Measurements from ENCODE around the gene CCDC120. TPM values are rescaled to one million over a fixed set of nuclear protein-coding genes. Genes with fewer than 3 reads are reported as not detected.
A peak's percentile ranks its signal among the peaks of the same experiment; 100 is the strongest.

Gene CCDC120
- total RNA-seq, 2 donors from 2014 or later, result 3.6 to 5.6 TPM

DNA sequence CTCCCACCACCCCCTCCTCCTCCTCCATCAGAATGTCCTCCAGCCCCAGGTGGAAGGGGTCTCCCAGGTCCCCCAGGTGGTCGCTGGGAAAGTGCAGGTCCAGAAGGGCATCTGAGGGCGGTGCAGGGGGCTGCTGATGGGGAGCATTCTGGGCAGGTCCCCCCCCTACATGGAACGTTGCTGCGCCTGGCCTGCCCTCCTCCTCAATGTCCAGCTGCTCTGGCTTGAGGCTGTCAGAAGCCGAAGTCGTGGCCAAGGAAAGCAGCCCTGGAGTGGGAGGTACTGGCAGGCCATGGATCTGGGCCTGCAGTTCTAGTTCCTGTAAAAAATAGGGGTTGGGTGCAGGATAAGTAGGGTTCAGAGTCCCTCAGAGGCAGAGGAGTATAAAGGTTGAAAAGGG is 28.5 kb upstream of the CCDC120 start:
- Histone ChIP-seq H3K27me3 (replicated peaks; ENCODE audit: insufficient read depth) (no peaks in the 10 kb centered on the region), H3K9me3 (no peaks in the 10 kb centered on the region), H3K4me3 (no peak overlapping the region), H3K27ac (no peak overlapping the region), H3K4me1 (ENCODE audit: control insufficient read depth in 1 of 2, low read depth in 2 of 2) (no peaks in the 10 kb centered on the region), H3K36me3 (peaks cover 24% of the 10 kb centered on the region)
- ATAC-seq (ENCODE audit: insufficient number of reproducible peaks, low FRiP score, low read depth), result no peak
- TF ChIP-seq, protein P1, sequence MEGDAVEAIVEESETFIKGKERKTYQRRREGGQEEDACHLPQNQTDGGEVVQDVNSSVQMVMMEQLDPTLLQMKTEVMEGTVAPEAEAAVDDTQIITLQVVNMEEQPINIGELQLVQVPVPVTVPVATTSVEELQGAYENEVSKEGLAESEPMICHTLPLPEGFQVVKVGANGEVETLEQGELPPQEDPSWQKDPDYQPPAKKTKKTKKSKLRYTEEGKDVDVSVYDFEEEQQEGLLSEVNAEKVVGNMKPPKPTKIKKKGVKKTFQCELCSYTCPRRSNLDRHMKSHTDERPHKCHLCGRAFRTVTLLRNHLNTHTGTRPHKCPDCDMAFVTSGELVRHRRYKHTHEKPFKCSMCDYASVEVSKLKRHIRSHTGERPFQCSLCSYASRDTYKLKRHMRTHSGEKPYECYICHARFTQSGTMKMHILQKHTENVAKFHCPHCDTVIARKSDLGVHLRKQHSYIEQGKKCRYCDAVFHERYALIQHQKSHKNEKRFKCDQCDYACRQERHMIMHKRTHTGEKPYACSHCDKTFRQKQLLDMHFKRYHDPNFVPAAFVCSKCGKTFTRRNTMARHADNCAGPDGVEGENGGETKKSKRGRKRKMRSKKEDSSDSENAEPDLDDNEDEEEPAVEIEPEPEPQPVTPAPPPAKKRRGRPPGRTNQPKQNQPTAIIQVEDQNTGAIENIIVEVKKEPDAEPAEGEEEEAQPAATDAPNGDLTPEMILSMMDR (IDR thresholded peaks at IDR 0.05), result no peak
- DNase-seq (ENCODE audit: low spot score), result no peak

DNA sequence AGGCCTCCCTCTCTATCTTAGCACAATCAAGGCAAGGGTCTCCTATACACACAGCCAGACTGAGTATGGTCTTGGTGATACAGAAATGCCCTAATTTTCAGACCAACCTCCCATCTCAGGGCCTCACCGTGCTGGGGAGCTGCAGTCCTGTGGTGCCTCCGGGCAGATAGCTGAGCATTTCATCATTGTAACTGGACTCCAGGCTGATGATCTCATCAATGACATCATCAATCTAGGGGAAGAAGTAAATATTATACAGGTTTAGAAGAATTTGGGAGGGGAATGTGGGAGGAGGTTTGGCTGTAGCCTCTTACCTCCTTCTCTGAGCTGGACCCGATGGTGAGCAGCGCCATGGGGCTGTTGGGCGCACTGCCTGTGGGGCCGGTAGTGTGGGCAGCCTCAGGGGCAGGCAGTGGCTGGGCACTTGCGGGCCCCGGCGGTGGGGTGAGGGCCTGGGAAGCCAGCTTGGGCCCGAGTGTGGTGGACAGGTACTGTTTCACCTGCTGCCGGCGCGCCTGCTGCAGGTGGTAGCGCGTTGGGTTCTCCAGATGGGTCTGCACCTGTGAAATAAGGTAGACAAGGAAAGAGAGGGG is 20.8 kb upstream of the CCDC120 start:
- Histone ChIP-seq H3K27me3 (replicated peaks; ENCODE audit: insufficient read depth) (no peaks in the 10 kb centered on the region), H3K9me3 (no peaks in the 10 kb centered on the region), H3K36me3 (peaks cover 36% of the 10 kb centered on the region), H3K27ac (no peak overlapping the region), H3K4me3 (no peak overlapping the region), H3K4me1 (ENCODE audit: control insufficient read depth in 1 of 2, low read depth in 2 of 2) (peaks cover 6 to 19% of the 10 kb centered on the region in 2 donors)
- TF ChIP-seq, protein P1 (IDR thresholded peaks at IDR 0.05), result no peak
- ATAC-seq (ENCODE audit: insufficient number of reproducible peaks, low FRiP score, low read depth) (no peak), DNase-seq (ENCODE audit: low spot score) (no peak)

DNA sequence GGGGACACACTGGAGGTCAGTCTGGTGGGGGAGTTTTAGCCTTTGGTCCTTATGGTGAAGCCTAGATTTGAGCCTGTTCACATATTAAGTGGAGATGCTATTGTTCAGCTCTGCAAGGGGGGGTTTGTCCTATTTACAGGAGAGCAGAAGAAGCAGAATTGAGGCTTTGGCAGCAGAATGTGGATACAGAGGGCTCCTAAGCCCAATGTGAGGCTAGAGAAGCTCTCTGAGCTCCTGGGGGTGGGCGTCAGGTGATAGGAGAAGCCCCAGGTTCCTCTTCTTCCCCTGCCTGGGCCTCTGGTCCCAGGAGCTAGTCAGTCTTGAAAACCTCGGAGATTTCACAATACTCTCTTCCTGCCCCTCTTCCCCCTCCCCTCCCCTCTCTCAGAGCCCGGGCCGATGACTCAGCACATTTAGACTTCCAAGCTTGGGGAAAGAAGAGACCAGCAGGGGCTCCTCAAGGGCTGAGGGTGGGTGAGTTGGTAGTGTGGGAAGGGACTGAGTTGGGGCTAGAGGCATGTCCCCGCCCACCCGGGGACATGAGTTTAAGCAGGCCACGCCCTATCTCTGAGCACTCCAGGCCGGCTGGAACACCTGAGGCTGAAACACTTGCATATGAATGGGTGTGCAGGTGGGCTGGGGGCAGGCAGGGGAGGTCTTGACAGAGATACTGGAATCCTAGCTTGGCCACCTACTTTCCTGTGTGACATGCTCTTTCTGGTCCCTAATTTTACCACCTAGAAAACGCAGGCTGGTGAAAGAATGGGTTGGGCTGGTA is 19.0 kb upstream of the CCDC120 start:
- peak overlapping the region; percentile 91 for H3K4me3 ChIP-seq

DNA sequence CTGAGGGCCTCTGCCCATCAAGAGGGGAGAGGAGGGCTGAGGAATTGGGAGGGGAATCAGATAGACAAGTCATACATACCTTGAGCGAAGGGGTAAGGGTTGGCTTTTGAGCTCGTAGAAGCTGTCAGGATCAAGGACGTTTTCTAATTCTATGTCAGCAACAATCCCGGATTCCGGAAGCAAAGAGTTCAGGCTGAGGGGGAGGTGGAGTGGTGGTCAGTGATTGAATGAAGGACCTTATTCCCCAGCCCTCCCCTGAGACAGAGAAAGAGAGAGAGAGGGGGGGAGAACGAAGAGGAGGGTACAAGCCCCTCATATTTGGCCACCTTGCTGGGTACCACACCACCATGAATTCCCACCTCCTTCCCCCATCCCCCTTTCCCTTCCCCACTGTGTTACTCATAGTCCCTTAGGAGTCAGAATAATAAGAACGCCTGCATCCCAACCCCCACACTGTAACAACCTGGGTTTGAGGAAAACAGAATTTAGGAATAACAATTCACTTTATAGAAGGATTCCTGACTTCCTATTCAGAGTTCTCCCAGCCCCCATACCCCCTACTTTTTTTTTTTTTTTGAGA is 18.3 kb upstream of the CCDC120 start:
- ATAC-seq (ENCODE audit: insufficient number of reproducible peaks, low FRiP score, low read depth) (no peak), DNase-seq (ENCODE audit: low spot score) (no peak)
- no peaks in the 10 kb centered on the region for H3K9me3 ChIP-seq
- TF ChIP-seq, protein P1 (IDR thresholded peaks at IDR 0.05), result no peak
- no peaks in the 10 kb centered on the region for H3K27me3 ChIP-seq (replicated peaks; ENCODE audit: insufficient read depth)
- peak overlapping the region; percentile 91 for H3K4me3 ChIP-seq
- H3K36me3 ChIP-seq, result peaks cover 22% of the 10 kb centered on the region
- peak overlapping the region; percentile 38 to 99 for H3K27ac ChIP-seq
- peaks cover 6 to 19% of the 10 kb centered on the region in 2 donors for H3K4me1 ChIP-seq (ENCODE audit: control insufficient read depth in 1 of 2, low read depth in 2 of 2)

More for the DNA sequence above, 19.0 kb upstream of the CCDC120 start:
- Histone ChIP-seq H3K36me3 (peaks cover 22% of the 10 kb centered on the region), H3K27ac (peak overlapping the region; percentile 53 to 99), H3K9me3 (no peaks in the 10 kb centered on the region), H3K4me1 (ENCODE audit: control insufficient read depth in 1 of 2, low read depth in 2 of 2) (peaks cover 6 to 19% of the 10 kb centered on the region in 2 donors), H3K27me3 (replicated peaks; ENCODE audit: insufficient read depth) (no peaks in the 10 kb centered on the region)
- TF ChIP-seq, protein P1 (IDR thresholded peaks at IDR 0.05), result no peak
- ATAC-seq (ENCODE audit: insufficient number of reproducible peaks, low FRiP score, low read depth) (peak; percentile 21), DNase-seq (ENCODE audit: low spot score) (peak; percentile 42)

All from thoracic aorta (tissue), 2 donors.